SK-N-SH (cell line): ENCODE measurements around the gene ADCY5. TPM values are rescaled to one million over a fixed set of nuclear protein-coding genes. Genes with fewer than 3 reads are reported as not detected.

ENCODE experiments used
- CTCF ChIA-PET: fragments of 300-600, 350-600 bp; formaldehyde crosslinking; extraction: SDS; loops from one replicate; lab custom pipeline; 2021; lab: Yijun Ruan, JAX
- POLR2A ChIA-PET: fragments of 350-600 bp; sonication (Branson Sonifier 250); formaldehyde crosslinking; extraction: SDS; loops from one replicate; lab custom pipeline; 2020; ENCODE audit warnings: antibody characterized with exemption, inconsistent platforms; lab: Yijun Ruan, JAX
- DNase-seq: peaks from one replicate; pipeline ENCODE4 v3.0.0; 2012
- H2AFZ ChIP-seq: fragments of 200-600 bp; sonication (generic); 2 replicates; pipeline ENCODE4 v1.8.1; 2016; ENCODE audit warnings: antibody characterized with exemption, mild to moderate bottlenecking, low read depth
- H3F3A ChIP-seq: fragments of 200-600 bp; sonication (generic); replicated peaks from 2 replicates; pipeline ENCODE3; 2016; ENCODE audit warnings: antibody characterized with exemption, mild to moderate bottlenecking; ENCODE audit not compliant: insufficient read depth
- H3K27ac ChIP-seq, 2 experiments: fragments of 200-500 bp in 1 of 2; fragments of 200-600 bp in 1 of 2; sonication (Bioruptor generic) in 1 of 2; sonication (generic), shearing (Covaris generic) in 1 of 2; 2 replicates each; pipeline versions ENCODE4 v1.5.1 to v1.6.1; 2014 to 2016; ENCODE audit warnings: low read depth in 2 of 2, inconsistent platforms in 1 of 2, low read length in 1 of 2, mild to moderate bottlenecking in 1 of 2, mixed read lengths in 1 of 2
- H3K27me3 ChIP-seq: fragments of 200-600 bp; sonication (generic), shearing (Covaris generic); 2 replicates; pipeline ENCODE4 v1.6.1; 2016; ENCODE audit warnings: mixed run types; ENCODE audit not compliant: insufficient read depth
- H3K36me3 ChIP-seq, 2 experiments: fragments of 200-500 bp in 1 of 2; fragments of 200-600 bp in 1 of 2; sonication (Bioruptor generic) in 1 of 2; sonication (generic) in 1 of 2; replicated peaks in 1 of 2; 2 replicates each; pipeline versions ENCODE3 to v1.5.1; 2014 to 2016; ENCODE audit warnings: low read length in 1 of 2, mild to moderate bottlenecking in 1 of 2; ENCODE audit not compliant: insufficient read depth in 2 of 2, control insufficient read depth in 1 of 2
- H3K4me1 ChIP-seq, 2 experiments: fragments of 200-500 bp in 1 of 2; fragments of 200-600 bp in 1 of 2; sonication (Bioruptor generic) in 1 of 2; sonication (generic), shearing (Covaris generic) in 1 of 2; 2 replicates each; pipeline versions ENCODE4 v1.5.1 to v1.6.1; 2014 to 2016; ENCODE audit warnings: low read depth in 1 of 2, low read length in 1 of 2, mixed run types in 1 of 2; ENCODE audit not compliant: insufficient read depth in 2 of 2, control insufficient read depth in 1 of 2
- H3K4me2 ChIP-seq: fragments of 200-600 bp; sonication (generic), shearing (Covaris generic); 2 replicates; pipeline ENCODE4 v1.6.1; 2017; ENCODE audit warnings: mixed run types
- H3K4me3 ChIP-seq, 2 experiments: fragments of 200-500 bp in 1 of 2; fragments of 200-600 bp in 1 of 2; sonication (Bioruptor generic) in 1 of 2; sonication (generic), shearing (Covaris generic) in 1 of 2; 2 replicates each; pipeline versions ENCODE4 v1.5.1 to v1.8.1; 2014 to 2016; ENCODE audit warnings: low read depth in 2 of 2, inconsistent platforms in 1 of 2, low read length in 1 of 2, mild to moderate bottlenecking in 1 of 2, mixed read lengths in 1 of 2, moderate library complexity in 1 of 2
- H3K79me2 ChIP-seq: fragments of 200-600 bp; sonication (generic); 2 replicates; pipeline ENCODE4 v1.8.1; 2017; ENCODE audit warnings: mild to moderate bottlenecking; ENCODE audit not compliant: insufficient read depth
- H3K9ac ChIP-seq: fragments of 200-600 bp; sonication (generic); 2 replicates; pipeline ENCODE4 v1.6.1; 2017; ENCODE audit warnings: mixed run types
- H3K9me2 ChIP-seq: fragments of 200-600 bp; sonication (generic); 2 replicates; pipeline ENCODE4 v1.6.1; 2017; ENCODE audit warnings: mixed run types
- H3K9me3 ChIP-seq: fragments of 200-600 bp; sonication (generic); 2 replicates; pipeline ENCODE4 v1.6.1; 2017; ENCODE audit warnings: mixed run types, mild to moderate bottlenecking, moderate library complexity
- H4K20me1 ChIP-seq: fragments of 200-600 bp; sonication (generic); 2 replicates; pipeline ENCODE4 v1.6.1; 2017; ENCODE audit warnings: mild to moderate bottlenecking, mixed run types; ENCODE audit not compliant: insufficient read depth
- CTCF ChIP-seq: fragments of 200-600 bp; sonication (generic); IDR thresholded peaks from 2 replicates; pipeline ENCODE4 v1.6.1; 2017; ENCODE audit warnings: antibody characterized with exemption, mild to moderate bottlenecking, moderate library complexity
- EZH2phosphoT487 ChIP-seq: fragments of 200-600 bp; sonication (generic); IDR thresholded peaks from 2 replicates; pipeline ENCODE4 v1.6.1; 2017; ENCODE audit warnings: low read depth, mixed run types, mild to moderate bottlenecking, antibody characterized with exemption, moderate library complexity, borderline replicate concordance
- FOXJ3 ChIP-seq: sonication (generic); formaldehyde crosslinking; IDR thresholded peaks from 2 replicates; pipeline ENCODE4 v1.5.1; 2020; ENCODE audit warnings: mild to moderate bottlenecking, missing genetic modification reagents
- MEF2A ChIP-seq: IDR thresholded peaks from 2 replicates; pipeline ENCODE4 v1.4.0; 2012; ENCODE audit warnings: low read depth, borderline replicate concordance
- NFIC ChIP-seq: IDR thresholded peaks from 2 replicates; pipeline ENCODE4 v1.4.0; 2012; ENCODE audit warnings: borderline replicate concordance
- NRF1 ChIP-seq: IDR thresholded peaks from 2 replicates; pipeline ENCODE4 v1.6.1; 2012; ENCODE audit warnings: low read depth, mild to moderate bottlenecking, low read length
- PBX3 ChIP-seq: IDR thresholded peaks from 2 replicates; pipeline ENCODE4; 2012
- RFX5 ChIP-seq: IDR thresholded peaks from 2 replicates; pipeline ENCODE4 v1.6.1; 2012; ENCODE audit warnings: mild to moderate bottlenecking, improper control_type of control experiment, low read length
- WGBS: methylation state at CpG from one replicate; pipeline ENCODE4 v1.1.6; 2017; ENCODE audit warnings: low lambda C conversion rate; 5-methylcytosine and 5-hydroxymethylcytosine counted together
- polyA plus RNA-seq, 3 experiments: library from polyadenylated mRNA; depleted of rRNA; stranded (reverse); fragments of >200 nt; gene quantifications; 2 replicates each; pipeline ENCODE4 v1.2.3, GENCODE V29; 2012

Gene ADCY5
- polyA plus RNA-seq, 1 of the 3 experiments (the other 2 are of a cell fraction): 0.21 TPM

GRCh38 chr3:123277106-123277505, 171.8 kb downstream of the ADCY5 start:
- 93% methylated on average over 6 of the region's 6 CpGs for WGBS

GRCh38 chr3:123276346-123277006, 172.4 kb downstream of the ADCY5 start:
- H3K79me2 ChIP-seq: no peaks in the 10 kb centered on the region
- no peak overlapping the region for H3K9ac ChIP-seq
- no peak overlapping the region for H3K4me3 ChIP-seq
- TF ChIP-seq CTCF: no peak
- no peak for TF ChIP-seq RFX5
- no peak for TF ChIP-seq FOXJ3 (CRISPR knock-in tag)
- no peak for TF ChIP-seq NFIC
- no peak for TF ChIP-seq NRF1
- no peak for TF ChIP-seq PBX3
- TF ChIP-seq EZH2phosphoT487: no peak
- H2AFZ ChIP-seq: no peak overlapping the region
- POLR2A ChIA-PET: no interaction called here
- peaks cover 18% of the 10 kb centered on the region for H3F3A ChIP-seq
- H3K36me3 ChIP-seq: peaks cover 0 to 6% of the 10 kb centered on the region in 2 experiments
- H3K27me3 ChIP-seq: no peaks in the 10 kb centered on the region
- no peak for DNase-seq
- no peak overlapping the region for H3K27ac ChIP-seq
- peaks cover 0 to 7% of the 10 kb centered on the region in 2 experiments; a peak in 1 of 4 replicates for H3K4me1 ChIP-seq
- 89% methylated on average over 10 of the region's 10 CpGs for WGBS
- no peaks in the 10 kb centered on the region for H4K20me1 ChIP-seq
- no peak overlapping the region for H3K4me2 ChIP-seq
- no peaks in the 10 kb centered on the region for H3K9me3 ChIP-seq
- CTCF ChIA-PET: interaction anchor here (0.9 to 1.3 kb wide), 2 partner anchors 9 to 283 kb away, joined by 3 to 4 read pairs; no protein-coding TSS in a partner anchor
- H3K9me2 ChIP-seq: no peaks in the 10 kb centered on the region

More at GRCh38 chr3:123277106-123277505, 171.8 kb downstream of the ADCY5 start:
- no peak overlapping the region for H3K27ac ChIP-seq
- DNase-seq: no peak
- H3K79me2 ChIP-seq: no peaks in the 10 kb centered on the region
- no peaks in the 10 kb centered on the region for H3K36me3 ChIP-seq
- H3K9me3 ChIP-seq: no peaks in the 10 kb centered on the region
- no peaks in the 10 kb centered on the region for H3K9me2 ChIP-seq
- no peak for TF ChIP-seq MEF2A
- ChIA-PET CTCF (interaction anchor here (0.9 to 1.3 kb wide), 2 partner anchors 9 to 283 kb away, joined by 3 to 4 read pairs; no protein-coding TSS in a partner anchor), POLR2A (no interaction called here)
- peaks cover 18% of the 10 kb centered on the region for H3F3A ChIP-seq
- no peak overlapping the region for H3K4me2 ChIP-seq
- H3K4me1 ChIP-seq: peaks cover 0 to 7% of the 10 kb centered on the region in 2 experiments; a peak in 1 of 4 replicates
- H4K20me1 ChIP-seq: no peaks in the 10 kb centered on the region
- H3K4me3 ChIP-seq: no peak overlapping the region
- no peak overlapping the region for H2AFZ ChIP-seq
- no peak overlapping the region for H3K9ac ChIP-seq
- H3K27me3 ChIP-seq: no peaks in the 10 kb centered on the region
